HepG2 (cell line): ENCODE results near the gene SPPL2B. TPM values are rescaled to one million over a fixed set of nuclear protein-coding genes. Genes with fewer than 3 reads are reported as not detected.

Experiments used
- CHD2 ChIP-seq: IDR thresholded peaks from 2 replicates; pipeline ENCODE4 v1.6.1; 2011; ENCODE audit warnings: low read depth, low read length, improper control_type of control experiment
- CREB1 ChIP-seq, 2 experiments: fragments of 450-650 bp in 1 of 2; IDR thresholded peaks; 2 replicates each; pipeline ENCODE4 v1.6.1; 2016 to 2017; ENCODE audit warnings: control low read depth in 1 of 2, mild to moderate bottlenecking in 1 of 2, missing compliant biosample characterization in 1 of 2, missing genetic modification characterization in 1 of 2
- ELF4 ChIP-seq: sonication (generic); formaldehyde crosslinking; IDR thresholded peaks from 2 replicates; pipeline ENCODE4 v1.5.0; 2020; ENCODE audit warnings: missing genetic modification reagents, mild to moderate bottlenecking, moderate library complexity, borderline replicate concordance
- FOSL2 ChIP-seq: sonication (generic); formaldehyde crosslinking; IDR thresholded peaks from 2 replicates; pipeline ENCODE4 v1.4.0; 2020; ENCODE audit warnings: missing genetic modification reagents
- HDAC6 ChIP-seq: fragments of 200-600 bp; sonication (generic); IDR thresholded peaks from 2 replicates; pipeline ENCODE4 v1.7.0; 2017; ENCODE audit warnings: mild to moderate bottlenecking, antibody characterized with exemption, low read length, low read depth
- HOXA3 ChIP-seq: sonication (generic); formaldehyde crosslinking; IDR thresholded peaks from 2 replicates; pipeline ENCODE4 v1.5.0; 2020; ENCODE audit warnings: missing genetic modification reagents
- ISX ChIP-seq: sonication (generic); formaldehyde crosslinking; conservative IDR thresholded peaks from 2 replicates; pipeline ENCODE4 v1.5.0; 2020; ENCODE audit warnings: missing genetic modification reagents
- KDM3A ChIP-seq: IDR thresholded peaks from 2 replicates; pipeline ENCODE4 v1.6.1; 2018; ENCODE audit warnings: low read depth, missing compliant biosample characterization
- NAIF1 ChIP-seq: sonication (generic); formaldehyde crosslinking; IDR thresholded peaks from 2 replicates; pipeline ENCODE4 v1.5.0; 2020; ENCODE audit warnings: mild to moderate bottlenecking, missing genetic modification reagents, borderline replicate concordance
- NCOA5 ChIP-seq: sonication (generic); formaldehyde crosslinking; IDR thresholded peaks from 2 replicates; pipeline ENCODE4 v1.4.0; 2020; ENCODE audit warnings: missing genetic modification reagents
- NONO ChIP-seq, 2 experiments: fragments of 450-650 bp in 1 of 2; sonication (generic) in 1 of 2; formaldehyde crosslinking in 1 of 2; IDR thresholded peaks in 1 of 2; conservative IDR thresholded peaks in 1 of 2; 2 replicates each; pipeline versions ENCODE4 v1.6.1 to v1.8.0; 2017 to 2022; ENCODE audit warnings: mild to moderate bottlenecking in 1 of 2, missing genetic modification reagents in 1 of 2, moderate library complexity in 1 of 2
- RCOR2 ChIP-seq: IDR thresholded peaks from 2 replicates; pipeline ENCODE4 v1.6.1; 2016; ENCODE audit warnings: missing biosample characterization, missing genetic modification reagents
- SP4 ChIP-seq: sonication (generic); formaldehyde crosslinking; IDR thresholded peaks from 2 replicates; pipeline ENCODE4 v1.8.1; 2023; ENCODE audit warnings: mild to moderate bottlenecking, missing genetic modification reagents
- TAF1 ChIP-seq: sonication (generic); formaldehyde crosslinking; IDR thresholded peaks from 2 replicates; pipeline ENCODE4 v1.4.0; 2020; ENCODE audit warnings: missing genetic modification reagents
- TEAD3 ChIP-seq: optimal IDR thresholded peaks from 2 replicates; pipeline ENCODE3; 2016; ENCODE audit warnings: borderline replicate concordance
- YY1 ChIP-seq: IDR thresholded peaks from 2 replicates; pipeline ENCODE4 v1.6.1; 2011; ENCODE audit warnings: low read length, low read depth, moderate library complexity, mild to moderate bottlenecking; ENCODE audit not compliant: insufficient read depth, insufficient replicate concordance
- ZNF143 ChIP-seq: sonication (generic); formaldehyde crosslinking; IDR thresholded peaks from 2 replicates; pipeline ENCODE4 v1.4.0; 2020; ENCODE audit warnings: missing genetic modification reagents
- ZNF317 ChIP-seq: sonication (generic); formaldehyde crosslinking; IDR thresholded peaks from 2 replicates; pipeline ENCODE4 v1.5.0; 2020; ENCODE audit warnings: mild to moderate bottlenecking, missing genetic modification reagents
- polyA plus RNA-seq, 8 experiments: library from polyadenylated mRNA; depleted of rRNA in 3 of 8; stranded (reverse) in 7 of 8; unstranded in 1 of 8; fragments of >200 nt; fragmentation: Illumina TruSeq in 4 of 8; extraction: Trizol in 4 of 8; gene quantifications; 2 replicates each; pipeline versions ENCODE4 v1.2.1 to v1.2.3, GENCODE V29; 2011 to 2016; ENCODE audit warnings: low read depth in 4 of 8, missing spikeins in 1 of 8, mixed read lengths in 1 of 8; ENCODE audit not compliant: insufficient read depth in 1 of 8
- total RNA-seq, 5 experiments: library from RNA; depleted of rRNA; stranded (reverse); fragments of >200 nt; fragmentation: Illumina TruSeq; extraction: Trizol; gene quantifications; 2 replicates each; pipeline ENCODE4 v1.2.3, GENCODE V29; 2016; ENCODE audit warnings: low read depth in 1 of 5
- TF ChIP-seq, protein P1 (sequence below): sonication (generic); formaldehyde crosslinking; IDR thresholded peaks from 2 replicates; pipeline ENCODE4 v1.4.0; 2020; ENCODE audit warnings: missing genetic modification reagents, borderline replicate concordance
- TF ChIP-seq, protein P2 (sequence below): sonication (generic); formaldehyde crosslinking; IDR thresholded peaks from 2 replicates; pipeline ENCODE4 v1.8.1; 2023; ENCODE audit warnings: missing genetic modification reagents, inconsistent platforms, borderline replicate concordance
- TF ChIP-seq, protein P3 (sequence below): sonication (generic); formaldehyde crosslinking; IDR thresholded peaks from 2 replicates; pipeline ENCODE4 v1.5.0; 2020; ENCODE audit warnings: mild to moderate bottlenecking, missing genetic modification reagents

Gene SPPL2B
- total and polyA plus RNA-seq, 2 of the 13 experiments (the other 11 are each of a cell fraction or from before 2014, with no cell fraction given) = 14.9 to 15.2 TPM

DNA sequence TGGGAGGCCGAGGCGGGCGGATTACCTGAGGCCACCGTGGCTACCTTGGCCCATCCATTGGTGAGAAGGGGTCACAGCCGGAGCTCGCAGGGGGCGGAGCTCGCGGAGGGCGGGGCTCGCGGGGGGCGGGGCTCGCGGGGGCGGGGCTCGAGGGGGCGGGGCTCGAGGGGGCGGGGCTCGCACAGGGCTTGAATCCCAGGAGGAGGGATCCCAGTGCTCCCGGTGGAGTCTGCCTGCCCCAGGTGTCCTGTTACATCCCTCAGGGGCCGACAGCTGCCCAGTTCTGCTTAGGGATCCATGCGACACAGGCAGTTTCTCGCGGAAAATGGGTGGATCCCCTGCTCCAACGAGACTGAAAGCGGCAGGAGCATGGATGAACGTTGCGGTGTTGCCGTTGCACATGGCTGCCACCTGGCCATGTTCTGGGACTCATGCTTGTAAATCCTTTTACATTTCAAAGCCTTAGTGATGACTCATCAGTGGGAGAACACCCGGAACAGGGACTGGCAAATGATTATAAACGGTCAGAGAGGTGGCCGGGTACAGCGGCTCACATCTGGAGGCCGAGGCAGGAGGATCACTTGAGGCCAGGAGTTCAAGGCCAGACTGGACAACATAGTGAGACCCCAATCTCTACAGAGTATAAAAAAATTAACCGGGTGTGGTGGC lies 56.7 kb downstream of the SPPL2B start (continued):
- TF ChIP-seq, protein P1, sequence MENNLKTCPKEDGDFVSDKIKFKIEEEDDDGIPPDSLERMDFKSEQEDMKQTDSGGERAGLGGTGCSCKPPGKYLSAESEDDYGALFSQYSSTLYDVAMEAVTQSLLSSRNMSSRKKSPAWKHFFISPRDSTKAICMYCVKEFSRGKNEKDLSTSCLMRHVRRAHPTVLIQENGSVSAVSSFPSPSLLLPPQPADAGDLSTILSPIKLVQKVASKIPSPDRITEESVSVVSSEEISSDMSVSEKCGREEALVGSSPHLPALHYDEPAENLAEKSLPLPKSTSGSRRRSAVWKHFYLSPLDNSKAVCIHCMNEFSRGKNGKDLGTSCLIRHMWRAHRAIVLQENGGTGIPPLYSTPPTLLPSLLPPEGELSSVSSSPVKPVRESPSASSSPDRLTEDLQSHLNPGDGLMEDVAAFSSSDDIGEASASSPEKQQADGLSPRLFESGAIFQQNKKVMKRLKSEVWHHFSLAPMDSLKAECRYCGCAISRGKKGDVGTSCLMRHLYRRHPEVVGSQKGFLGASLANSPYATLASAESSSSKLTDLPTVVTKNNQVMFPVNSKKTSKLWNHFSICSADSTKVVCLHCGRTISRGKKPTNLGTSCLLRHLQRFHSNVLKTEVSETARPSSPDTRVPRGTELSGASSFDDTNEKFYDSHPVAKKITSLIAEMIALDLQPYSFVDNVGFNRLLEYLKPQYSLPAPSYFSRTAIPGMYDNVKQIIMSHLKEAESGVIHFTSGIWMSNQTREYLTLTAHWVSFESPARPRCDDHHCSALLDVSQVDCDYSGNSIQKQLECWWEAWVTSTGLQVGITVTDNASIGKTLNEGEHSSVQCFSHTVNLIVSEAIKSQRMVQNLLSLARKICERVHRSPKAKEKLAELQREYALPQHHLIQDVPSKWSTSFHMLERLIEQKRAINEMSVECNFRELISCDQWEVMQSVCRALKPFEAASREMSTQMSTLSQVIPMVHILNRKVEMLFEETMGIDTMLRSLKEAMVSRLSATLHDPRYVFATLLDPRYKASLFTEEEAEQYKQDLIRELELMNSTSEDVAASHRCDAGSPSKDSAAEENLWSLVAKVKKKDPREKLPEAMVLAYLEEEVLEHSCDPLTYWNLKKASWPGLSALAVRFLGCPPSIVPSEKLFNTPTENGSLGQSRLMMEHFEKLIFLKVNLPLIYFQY (CRISPR knock-in tag) = no peak
- peak; percentile 21; the same call in 1 of the 2 replicates for TF ChIP-seq TAF1 (CRISPR knock-in tag)
- peak; percentile 47; the same call in 1 of the 2 replicates for TF ChIP-seq HOXA3 (CRISPR knock-in tag)
- no peak for TF ChIP-seq ZNF143
- peak; percentile 44; the same call in 1 of the 2 replicates for TF ChIP-seq NAIF1
- 0 out of 2 replicates have a peak, but pooled peaks have one; percentile 18 for TF ChIP-seq ELF4
- TF ChIP-seq ZNF317 (CRISPR knock-in tag) = no peak
- TF ChIP-seq ISX (CRISPR knock-in tag) = no peak
- TF ChIP-seq, protein P2, sequence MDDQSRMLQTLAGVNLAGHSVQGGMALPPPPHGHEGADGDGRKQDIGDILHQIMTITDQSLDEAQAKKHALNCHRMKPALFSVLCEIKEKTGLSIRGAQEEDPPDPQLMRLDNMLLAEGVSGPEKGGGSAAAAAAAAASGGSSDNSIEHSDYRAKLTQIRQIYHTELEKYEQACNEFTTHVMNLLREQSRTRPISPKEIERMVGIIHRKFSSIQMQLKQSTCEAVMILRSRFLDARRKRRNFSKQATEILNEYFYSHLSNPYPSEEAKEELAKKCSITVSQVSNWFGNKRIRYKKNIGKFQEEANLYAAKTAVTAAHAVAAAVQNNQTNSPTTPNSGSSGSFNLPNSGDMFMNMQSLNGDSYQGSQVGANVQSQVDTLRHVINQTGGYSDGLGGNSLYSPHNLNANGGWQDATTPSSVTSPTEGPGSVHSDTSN = no peak
- no peak for TF ChIP-seq NCOA5
- TF ChIP-seq HDAC6 = no peak
- peak; percentile 94 for TF ChIP-seq FOSL2
- no peak for TF ChIP-seq NONO (IDR thresholded peaks at IDR 0.05)
- TF ChIP-seq NONO (CRISPR knock-in tag; conservative IDR thresholded peaks at IDR 0.05) = 0 out of 2 replicates have a peak, but pooled peaks have one; percentile 41
- TF ChIP-seq, protein P3, sequence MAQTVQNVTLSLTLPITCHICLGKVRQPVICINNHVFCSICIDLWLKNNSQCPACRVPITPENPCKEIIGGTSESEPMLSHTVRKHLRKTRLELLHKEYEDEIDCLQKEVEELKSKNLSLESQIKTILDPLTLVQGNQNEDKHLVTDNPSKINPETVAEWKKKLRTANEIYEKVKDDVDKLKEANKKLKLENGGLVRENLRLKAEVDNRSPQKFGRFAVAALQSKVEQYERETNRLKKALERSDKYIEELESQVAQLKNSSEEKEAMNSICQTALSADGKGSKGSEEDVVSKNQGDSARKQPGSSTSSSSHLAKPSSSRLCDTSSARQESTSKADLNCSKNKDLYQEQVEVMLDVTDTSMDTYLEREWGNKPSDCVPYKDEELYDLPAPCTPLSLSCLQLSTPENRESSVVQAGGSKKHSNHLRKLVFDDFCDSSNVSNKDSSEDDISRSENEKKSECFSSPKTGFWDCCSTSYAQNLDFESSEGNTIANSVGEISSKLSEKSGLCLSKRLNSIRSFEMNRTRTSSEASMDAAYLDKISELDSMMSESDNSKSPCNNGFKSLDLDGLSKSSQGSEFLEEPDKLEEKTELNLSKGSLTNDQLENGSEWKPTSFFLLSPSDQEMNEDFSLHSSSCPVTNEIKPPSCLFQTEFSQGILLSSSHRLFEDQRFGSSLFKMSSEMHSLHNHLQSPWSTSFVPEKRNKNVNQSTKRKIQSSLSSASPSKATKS = no peak
- TF ChIP-seq KDM3A (CRISPR knock-in tag) = peak; percentile 64; the same call in 1 of the 2 replicates
- TF ChIP-seq TEAD3 = peak; percentile 21
- TF ChIP-seq CHD2 = peak; percentile 75
- peak; percentile 59 for TF ChIP-seq CREB1 (IDR thresholded peaks at IDR 0.05)
- no peak for TF ChIP-seq CREB1 (CRISPR knock-in tag; IDR thresholded peaks at IDR 0.05)
- peak; percentile 73 for TF ChIP-seq SP4 (CRISPR knock-in tag)
- peak; percentile 71 for TF ChIP-seq YY1
- peak; percentile 80 for TF ChIP-seq RCOR2 (CRISPR knock-in tag)
